ENCODE measurements around the gene GPR156.
"Not testable (repeated sequence)": the region's sequence is repeated elsewhere in the genome, so short reads cannot be mapped to it uniquely, and the experiment has no call there.

Gene GPR156

DNA sequence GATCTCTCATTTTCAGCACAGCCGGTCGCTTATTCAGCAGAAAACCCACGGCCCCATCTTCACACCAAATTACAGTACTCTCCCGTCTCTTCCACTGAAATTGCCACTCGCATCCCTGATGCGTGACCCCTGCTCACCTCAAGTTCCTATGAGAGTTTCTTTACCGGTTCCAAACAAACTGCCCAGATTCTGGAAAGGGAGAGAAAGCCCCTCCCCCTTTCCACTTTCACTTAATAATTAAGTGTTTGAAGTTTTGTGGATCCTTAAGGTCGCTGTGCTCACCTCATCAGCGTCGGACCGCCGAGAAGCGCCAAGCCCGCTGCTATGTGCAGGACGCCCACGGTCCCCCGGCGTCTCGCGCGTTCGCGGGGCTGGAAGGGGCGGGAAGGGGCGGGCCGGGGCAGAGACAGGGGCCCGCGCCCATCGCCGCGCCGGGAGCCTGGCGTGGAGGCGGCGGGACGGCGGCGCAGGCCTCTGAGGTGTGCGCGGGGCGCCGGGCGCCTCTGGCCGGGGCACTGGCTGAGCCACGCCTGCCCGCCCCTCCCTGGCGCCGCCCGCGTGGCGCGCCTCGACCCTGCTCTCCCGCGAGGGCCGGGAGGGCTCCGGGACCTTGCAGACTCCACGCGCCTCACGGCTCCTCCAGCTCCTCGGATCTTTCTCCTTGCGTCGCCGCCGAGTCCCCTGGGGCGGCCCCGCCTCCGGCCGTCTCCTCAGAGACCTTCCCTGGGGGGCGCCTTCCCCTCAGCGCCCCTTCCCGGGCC, at the start of gene GPR156:
GPR156 (minus strand) TSS at position 476 of the 761 bp plus-strand sequence. CDS start 41,124 bp downstream, outside the sequence.
- no peak for DNase-seq (ENCODE audit: low read depth in 2 of 2)

- DNase-seq (ENCODE audit: low read depth in 2 of 2), result no peak
Observed at GRCh38 chr3:120332646-120333045, 47.6 kb upstream of the GPR156 start.

DNA sequence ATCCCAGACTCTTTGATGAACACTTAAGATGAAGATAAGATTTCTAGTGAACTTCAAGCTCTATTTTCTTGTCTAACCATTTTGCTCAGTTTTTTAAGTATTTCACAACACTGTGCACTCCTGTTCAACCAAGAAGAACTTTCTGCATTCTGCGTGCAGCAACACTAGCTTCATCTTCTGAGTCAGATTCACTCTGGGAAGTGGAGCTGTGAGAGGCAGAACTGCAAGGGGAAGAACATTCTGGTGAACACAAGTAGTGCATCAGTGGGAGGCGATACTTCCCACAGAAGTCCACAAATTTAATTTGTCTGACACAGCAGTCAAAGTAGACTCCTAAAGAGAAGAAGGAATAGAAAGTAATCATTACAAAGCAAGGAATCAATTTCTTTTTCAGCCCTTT, 46.1 kb upstream of the GPR156 start:
- DNase-seq (ENCODE audit: low read depth in 2 of 2), result no peak

GRCh38 chr3:120326784-120327183, 41.8 kb upstream of the GPR156 start:
- no peak for DNase-seq (ENCODE audit: low read depth in 2 of 2)

- no peak for DNase-seq (ENCODE audit: low read depth in 2 of 2)
Observed at GRCh38 chr3:120324190-120324589, 39.2 kb upstream of the GPR156 start.

- DNase-seq (ENCODE audit: low read depth in 2 of 2), result not testable (repeated sequence)
Observed at GRCh38 chr3:120323761-120324160, 38.7 kb upstream of the GPR156 start.

DNA sequence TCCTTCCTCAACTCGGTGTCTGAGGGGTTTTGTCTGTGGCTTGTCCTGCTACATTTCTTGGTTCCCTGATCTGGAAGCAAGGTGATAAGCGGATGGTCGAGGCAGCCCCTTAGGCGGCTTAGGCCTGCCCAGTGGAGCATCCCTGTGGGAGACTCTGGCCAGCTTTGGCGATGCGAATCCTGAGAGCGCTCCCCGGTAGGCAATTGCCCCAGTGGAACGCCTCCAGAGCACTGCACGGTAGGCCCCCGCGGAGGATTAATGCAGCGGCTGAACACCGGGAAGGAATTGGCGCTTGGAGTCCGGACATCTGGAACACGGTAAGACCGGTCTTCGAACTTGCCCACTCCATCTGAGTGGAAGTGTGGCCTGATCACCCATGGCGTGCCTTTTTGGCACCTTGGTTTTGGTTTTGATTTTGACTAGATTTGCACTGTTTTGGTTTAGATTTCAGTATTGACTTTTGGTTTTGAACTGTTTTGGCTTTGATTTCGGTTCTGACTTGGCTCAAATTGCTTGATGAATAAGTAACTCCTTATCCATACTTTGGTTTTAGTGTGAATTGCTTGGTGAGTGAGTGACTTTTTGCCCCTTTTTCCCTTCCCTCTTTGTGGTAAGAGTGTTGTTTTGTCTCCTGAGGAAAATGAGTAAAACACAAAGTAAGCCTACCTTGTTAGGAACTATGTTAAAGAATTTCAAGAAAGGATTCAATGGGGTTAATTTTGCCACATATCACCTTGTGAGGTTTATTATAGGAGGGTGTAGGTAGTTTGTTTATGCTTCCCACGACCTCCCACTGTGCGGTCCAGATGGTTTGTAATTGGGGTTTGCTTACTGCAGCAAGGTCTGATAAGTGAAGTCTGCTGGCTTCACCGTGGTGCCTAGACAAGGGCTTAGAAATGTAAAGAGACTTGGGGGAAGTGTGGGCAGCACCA, 27.1 kb upstream of the GPR156 start:
- DNase-seq (ENCODE audit: low read depth in 2 of 2), result no peak

GRCh38 chr3:120306519-120307455, 21.8 kb upstream of the GPR156 start:
- DNase-seq (ENCODE audit: low read depth in 2 of 2), result no peak

GRCh38 chr3:120304616-120305015, 19.6 kb upstream of the GPR156 start:
- no peak for DNase-seq (ENCODE audit: low read depth in 2 of 2)

GRCh38 chr3:120302361-120302760, 17.3 kb upstream of the GPR156 start:
- DNase-seq (ENCODE audit: low read depth in 2 of 2), result no peak

GRCh38 chr3:120300971-120301370, 15.9 kb upstream of the GPR156 start:
- DNase-seq (ENCODE audit: low read depth in 2 of 2), result no peak

DNA sequence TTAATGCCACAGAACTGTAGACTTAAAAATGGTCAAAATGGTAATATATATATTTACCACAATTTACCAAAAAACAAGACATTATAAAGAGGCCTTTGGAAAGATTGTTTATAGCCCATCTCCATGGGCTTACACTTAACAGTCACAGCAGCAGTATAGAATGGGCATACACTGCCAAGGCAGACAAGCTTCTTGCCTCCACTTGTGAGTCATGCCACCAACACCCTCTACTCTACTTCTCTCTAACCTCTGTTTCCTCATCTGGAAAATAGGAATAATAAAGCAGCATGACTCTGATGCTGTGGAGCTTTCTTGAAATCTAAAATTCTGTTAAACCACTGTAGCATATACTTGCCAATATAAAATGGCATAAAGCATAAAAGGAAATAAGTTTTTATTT, 14.4 kb upstream of the GPR156 start:
- no peak for DNase-seq (ENCODE audit: low read depth in 2 of 2)

DNA sequence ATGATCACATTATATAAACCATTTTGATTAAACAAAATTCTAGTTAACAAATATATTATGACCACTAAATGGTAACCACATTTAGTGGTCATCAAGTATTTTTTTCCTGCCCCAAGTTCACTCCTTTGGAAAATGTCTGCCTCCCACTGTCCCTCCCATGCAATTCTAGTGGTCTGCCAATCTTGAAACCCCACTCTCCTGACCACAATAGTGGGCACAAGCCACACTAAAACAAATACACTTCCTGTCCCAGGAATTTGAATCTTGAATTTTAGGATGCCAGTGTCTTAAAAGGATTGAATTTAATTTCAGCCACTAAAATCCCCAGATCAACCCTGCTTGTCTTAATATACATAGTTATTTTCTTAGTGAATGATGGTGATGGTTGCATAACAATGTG, 14.0 kb upstream of the GPR156 start:
- DNase-seq (ENCODE audit: low read depth in 2 of 2), result no peak

GRCh38 chr3:120291552-120291951, 6.5 kb upstream of the GPR156 start:
- DNase-seq (ENCODE audit: low read depth in 2 of 2), result not testable (repeated sequence)

- DNase-seq (ENCODE audit: low read depth in 2 of 2), result no peak
Observed at GRCh38 chr3:120289636-120290035, 4.6 kb upstream of the GPR156 start.

GRCh38 chr3:120286465-120286864, 1.4 kb upstream of the GPR156 start:
- no peak for DNase-seq (ENCODE audit: low read depth in 2 of 2)

- DNase-seq (ENCODE audit: low read depth in 2 of 2), result no peak
Observed at GRCh38 chr3:120285508-120285841, 453 bp upstream of the GPR156 start.

DNA sequence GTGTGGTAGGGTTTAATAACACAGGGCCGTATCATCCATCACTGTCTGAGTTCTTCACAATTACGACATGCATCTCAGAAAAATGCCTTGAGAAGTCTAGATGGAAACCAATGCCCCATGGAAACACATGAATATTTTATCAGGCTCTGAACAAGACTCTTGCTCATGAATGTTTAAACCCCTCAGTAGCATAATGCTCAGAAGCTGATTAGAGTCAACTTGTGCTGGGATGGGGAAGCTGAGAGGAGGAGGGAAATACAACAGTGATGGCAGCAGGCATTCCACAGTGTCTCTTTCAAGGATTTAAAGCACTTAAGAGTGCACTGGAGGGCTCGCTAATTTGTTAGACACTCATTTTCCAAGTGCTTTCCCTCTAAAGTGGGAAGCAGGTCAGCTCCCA, 3.8 kb downstream of the GPR156 start:
- DNase-seq (ENCODE audit: low read depth in 2 of 2), result no peak

GRCh38 chr3:120280566-120280965, 4.5 kb downstream of the GPR156 start:
- no peak for DNase-seq (ENCODE audit: low read depth in 2 of 2)

- DNase-seq (ENCODE audit: low read depth in 2 of 2), result no peak
Observed at GRCh38 chr3:120280026-120280425, 5.0 kb downstream of the GPR156 start.

GRCh38 chr3:120276767-120277166, 8.3 kb downstream of the GPR156 start:
- DNase-seq (ENCODE audit: low read depth in 2 of 2), result no peak

DNA sequence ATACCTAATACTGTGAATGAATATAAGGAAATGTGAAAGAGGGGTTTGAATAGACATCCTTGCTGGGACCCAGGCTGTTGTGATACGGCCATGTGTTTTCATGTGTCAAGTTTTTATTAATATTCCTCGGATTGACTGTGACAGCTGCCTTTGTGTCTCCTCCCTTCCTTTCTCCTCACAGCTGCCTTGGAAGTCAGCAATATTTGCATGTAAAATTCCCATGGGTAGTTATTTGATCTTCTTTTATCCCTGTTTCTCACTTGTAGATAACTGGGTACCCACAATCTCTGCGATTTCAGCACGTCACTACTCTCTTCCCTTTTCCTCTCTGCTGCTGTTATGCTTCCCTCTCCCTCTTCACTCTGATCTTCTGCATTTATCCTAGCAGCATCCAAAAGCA, 9.4 kb downstream of the GPR156 start:
- DNase-seq (ENCODE audit: low read depth in 2 of 2), result no peak

All from activated CD8-positive, alpha-beta memory T cell treated with anti-CD3 and anti-CD28 coated beads for 4 hours (primary cell).